Dedifferentiated amniotic fluid mesenchymal stem cell (primary cell): ENCODE measurements around the gene HIVEP3.

Experiments
- DNase-seq: peaks from one replicate; pipeline ENCODE4 v3.0.0-alpha.2; 2016; ENCODE audit errors: extremely low spot score

The HIVEP3 gene

DNA sequence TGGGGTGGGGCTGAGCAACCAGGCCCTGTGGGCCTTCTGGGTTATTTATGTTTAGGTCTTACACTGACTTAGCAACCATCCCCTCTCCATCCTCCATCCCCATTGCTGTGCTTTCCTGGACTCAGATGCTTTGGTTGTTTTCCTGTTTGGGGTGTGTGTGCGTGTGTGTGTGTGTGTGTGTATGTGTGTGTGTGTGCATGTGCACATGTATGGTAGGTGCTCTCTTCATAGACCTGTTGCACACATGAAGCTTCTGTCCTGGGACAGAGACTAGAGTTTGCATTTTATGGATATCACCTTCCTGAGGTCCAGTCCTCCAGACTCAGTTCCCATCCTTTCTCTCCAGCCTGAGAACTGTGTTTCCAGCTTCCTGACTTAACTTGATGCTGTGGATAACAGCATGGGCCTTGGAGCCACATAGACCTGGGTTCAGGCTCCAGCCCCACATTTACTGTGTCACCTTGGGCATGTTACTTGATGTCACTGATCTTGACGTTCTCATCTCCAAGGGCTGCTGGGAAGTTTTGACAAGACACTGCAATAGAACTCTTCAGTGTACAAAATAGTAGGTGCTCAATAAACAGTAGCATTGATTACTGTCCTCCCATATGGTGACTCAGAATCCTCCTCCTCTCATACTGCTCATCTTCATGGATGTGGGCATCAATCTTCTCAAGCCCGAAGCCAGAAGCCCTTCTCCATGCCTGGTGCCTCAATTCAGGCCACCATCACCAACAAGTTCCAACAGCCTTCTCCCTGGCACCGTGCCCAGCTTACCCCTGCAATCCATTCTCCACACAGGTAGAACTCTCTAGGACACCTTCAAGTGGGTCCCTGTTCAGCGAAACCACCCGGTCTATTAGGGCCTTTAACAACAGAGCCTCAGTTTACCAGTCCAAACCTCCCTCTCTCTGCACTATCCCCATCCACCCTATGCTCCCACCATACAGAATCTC lies 252.5 kb downstream of the HIVEP3 start:
- DNase-seq = no peak

DNA sequence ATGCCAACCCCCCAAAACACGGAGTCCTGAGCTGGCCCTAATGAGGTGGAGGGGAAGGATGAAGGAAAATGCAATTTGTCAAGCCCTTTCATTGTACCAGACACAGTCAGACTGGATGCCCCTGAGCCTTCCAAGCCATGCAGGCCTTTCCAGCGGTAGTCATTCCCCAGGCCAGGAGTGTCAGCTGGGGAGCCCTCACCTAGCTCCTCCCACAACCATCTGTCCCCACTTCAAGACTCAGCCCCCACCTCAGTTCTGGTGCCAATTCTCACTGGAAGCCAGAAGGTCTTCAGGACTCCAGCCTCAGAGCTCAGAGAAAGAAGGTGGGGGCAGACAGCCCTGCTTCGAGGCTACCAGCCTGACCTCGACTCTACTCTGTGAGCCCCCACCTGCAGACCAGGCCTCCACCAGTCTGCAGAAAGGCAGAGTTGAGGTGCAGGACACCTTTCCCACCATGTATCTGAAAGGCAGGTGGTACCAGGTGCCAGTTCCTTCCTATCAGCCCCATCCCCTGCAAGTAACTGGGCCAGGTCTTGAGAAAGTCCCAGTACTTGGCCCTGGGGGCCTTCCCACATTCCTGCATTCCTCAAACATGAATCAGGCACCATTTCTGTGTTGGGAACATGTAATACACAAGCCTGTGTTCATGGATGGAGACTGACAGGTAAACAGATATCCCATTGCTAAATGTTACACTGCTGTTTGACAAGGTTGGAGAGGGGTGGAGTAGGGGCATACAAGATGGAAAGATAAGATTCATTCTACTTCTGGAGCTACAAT lies 253.7 kb downstream of the HIVEP3 start:
- no peak for DNase-seq

DNA sequence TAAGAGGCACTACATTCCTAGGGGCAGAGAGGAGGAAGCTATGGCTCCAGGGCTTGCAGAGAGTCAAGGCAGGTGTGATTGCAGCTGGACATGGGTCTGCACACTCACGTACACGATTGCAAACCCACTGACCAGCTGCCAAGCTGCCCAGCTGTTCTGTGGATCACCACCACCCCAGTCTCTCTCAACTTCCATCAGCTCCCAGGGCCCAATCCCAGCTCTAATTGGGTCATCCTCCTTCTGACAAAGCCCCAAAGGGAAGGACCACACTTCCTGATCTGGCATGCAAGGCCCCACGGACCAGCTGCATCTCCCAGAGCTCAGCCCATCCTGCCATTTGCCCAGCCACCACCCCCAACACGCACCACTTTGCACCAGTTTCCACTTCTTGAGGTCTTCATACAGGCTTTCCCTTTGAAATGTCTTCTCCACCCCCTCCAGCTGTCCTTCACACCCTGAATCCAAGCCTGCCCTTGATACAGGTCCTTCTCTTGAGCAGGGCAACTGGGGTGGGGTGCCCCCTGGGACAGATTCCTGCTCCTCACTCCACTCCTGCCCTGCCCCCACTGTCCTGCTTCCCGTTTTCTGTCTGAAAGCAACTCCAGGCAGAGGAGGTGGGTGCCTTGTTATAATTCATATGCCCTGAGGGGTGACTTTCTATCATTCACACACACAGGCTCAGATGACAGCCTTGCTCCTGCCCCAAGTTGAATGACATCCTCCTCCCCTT lies 254.9 kb downstream of the HIVEP3 start:
- no peak for DNase-seq

DNA sequence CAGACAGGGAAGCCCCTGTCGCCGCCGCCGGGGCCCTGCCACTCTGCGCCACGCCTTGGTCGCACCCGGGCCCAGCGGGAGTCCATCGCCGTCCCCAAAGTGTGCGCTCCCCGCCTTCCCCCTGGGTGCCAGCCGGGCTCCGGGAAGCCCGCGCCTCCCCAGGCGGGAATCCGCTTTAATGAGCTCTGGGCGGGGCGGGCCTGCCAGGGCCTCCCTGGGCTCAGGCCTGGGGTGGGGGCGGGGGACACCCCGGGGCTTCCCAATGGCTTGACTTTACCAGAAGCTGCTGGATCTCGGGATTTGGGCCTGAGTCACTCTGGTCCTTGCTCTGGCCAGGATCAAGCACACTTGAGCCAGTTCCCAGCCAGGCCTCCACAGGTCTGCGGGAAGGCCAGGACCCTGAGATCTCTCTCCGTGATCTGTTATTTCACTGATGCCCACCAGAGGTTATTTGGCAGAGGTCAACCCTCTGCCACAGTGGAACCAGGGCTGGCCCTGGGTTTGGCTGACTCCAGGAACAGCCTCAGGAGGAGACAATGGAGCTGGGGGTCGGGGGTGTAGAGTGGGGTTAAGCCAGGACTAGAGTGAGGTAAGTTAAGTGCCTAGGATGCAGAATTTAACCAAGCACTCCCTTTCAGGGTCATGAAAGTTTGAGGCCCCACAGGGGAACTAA lies 255.8 kb downstream of the HIVEP3 start:
- DNase-seq = peak; percentile 34

DNA sequence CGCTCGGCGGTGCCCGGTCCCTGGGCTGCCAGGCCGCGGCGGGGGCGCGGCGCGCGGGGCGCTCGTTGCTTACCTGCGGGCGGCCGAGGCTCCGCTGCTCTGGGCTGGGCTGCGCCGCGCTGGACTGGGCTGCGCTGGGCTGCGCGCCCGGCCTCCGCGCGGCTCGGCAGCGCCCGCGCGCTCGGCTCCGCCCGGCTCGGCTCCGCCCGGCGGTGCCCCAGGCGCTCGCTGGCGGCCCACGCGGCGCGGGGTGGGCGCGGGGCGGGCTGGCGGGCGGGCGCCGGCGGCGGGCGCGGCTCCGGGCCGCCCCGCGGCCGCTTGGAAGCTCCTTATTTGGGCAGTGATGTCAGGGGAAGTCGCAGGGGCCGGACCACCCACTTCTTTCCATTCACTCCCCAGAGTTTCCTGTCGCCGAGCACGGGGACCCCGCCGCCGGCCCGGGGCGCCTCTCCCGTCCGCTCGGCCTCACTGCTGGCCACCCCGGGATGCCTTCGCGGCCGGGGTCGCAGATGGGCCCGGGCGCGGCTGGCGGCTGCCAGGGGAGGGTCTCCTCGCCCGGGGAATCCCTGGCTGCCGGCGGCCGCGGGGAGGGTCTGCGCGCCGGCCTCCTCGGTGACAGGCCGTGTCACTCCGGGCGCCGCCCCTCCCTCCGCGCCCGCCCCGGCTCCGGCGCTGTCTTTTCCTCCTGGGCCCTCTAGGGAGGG lies 256.5 kb downstream of the HIVEP3 start:
- DNase-seq = peak; percentile 46

DNA sequence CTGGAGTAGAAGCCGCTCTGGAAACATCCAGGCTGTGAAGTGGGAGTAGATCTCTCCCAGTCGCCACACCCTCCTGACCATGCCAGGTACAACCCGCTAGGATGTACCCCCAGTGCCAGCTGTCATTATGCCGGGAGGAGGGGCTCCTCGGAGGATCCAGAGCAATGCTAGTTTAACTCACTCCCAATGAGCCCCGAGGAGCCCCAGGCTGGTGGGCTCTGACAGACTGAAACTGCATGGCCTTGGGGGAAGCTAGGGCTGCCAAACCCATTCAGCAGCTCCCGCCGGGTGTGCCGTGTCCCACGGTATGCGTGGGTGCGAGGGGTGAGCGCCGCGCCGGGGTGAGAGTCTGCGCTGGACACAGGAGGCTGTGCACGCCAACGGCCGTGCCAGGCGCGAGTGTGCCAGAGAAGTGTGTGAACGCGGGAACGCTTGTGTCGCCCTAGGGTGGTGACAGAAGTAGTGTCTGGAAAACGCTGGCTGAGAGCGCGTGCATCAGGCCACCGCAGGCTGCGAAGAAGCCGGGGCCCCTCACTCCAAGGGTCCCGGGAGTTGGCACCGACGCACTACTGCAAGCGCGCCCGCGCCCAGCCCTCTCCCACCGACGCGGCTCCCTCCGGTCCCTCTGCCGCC lies 257.2 kb downstream of the HIVEP3 start:
- DNase-seq = no peak

DNA sequence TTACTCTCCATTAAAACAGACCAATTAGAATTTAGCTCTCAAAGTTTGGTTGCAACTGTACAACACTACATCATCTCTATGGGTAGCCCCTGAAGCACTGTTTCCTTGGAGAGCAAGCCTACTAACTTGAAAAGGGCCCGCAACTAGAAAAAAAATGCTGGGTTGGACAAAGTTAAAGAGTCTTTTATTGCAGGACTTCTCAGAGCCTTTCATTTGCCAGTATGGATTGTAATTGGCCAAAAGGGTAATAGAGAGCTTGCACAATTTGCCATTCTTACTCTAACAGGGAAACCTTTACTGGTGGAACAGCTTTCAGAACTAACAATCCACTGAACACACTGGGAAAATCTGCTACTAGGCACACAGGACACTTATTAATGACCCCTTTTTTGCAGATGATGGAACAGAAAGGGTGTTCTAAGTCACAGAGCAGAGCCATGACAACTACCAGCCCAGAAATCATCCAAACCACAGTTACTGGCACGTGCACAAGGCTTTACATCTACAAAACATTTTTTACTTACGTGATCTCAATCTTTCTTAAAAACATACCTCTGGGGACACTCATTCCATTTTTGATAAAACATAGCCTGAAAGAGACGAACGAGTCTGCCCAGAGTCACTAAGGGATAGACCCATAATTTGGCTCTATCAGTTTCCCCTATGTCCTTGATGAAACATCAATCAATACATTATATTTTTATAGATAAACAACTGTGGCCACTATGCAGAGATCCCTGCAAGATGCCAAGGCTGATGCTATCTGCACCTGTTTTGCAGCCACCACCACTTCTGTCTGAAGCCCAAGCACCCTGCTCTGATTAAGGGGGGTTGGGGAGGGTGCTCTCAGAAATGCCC lies 257.9 kb downstream of the HIVEP3 start:
- no peak for DNase-seq

DNA sequence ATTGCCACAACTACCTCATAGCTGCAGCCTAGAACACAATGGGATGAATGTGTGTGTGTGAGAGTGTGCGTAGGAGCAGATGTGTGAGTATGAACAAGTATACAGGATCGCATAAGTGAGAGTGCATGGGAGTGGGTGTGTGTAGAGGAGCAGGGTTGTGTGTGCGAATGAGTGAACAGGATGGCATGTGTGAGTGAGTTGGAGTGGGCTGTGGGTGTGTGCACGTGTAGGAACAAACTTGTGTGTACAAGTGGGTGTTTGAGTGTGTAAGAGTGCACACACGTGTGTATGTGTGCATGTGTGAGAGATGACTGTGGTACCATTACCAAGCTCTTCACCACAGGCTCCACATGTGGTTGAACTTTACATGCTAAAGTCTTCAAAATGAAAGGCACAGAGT lies 258.8 kb downstream of the HIVEP3 start:
- DNase-seq = no peak

DNA sequence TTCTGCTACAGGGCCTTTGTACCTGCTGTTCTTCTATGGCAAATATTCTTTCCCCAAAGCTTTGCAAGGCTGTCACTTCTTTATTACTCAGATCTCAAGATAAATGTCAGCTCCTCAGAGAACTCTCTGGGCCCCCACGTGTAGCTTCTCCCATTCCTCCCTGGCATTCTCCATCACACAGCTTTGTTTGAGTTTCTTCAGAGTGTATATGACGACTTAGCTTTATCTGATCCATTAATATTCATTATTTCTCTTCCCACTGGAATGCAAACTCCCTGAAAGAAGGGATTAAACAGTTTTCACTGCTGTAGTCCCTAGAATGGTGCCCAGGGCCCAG lies 259.6 kb downstream of the HIVEP3 start:
- DNase-seq = no peak

DNA sequence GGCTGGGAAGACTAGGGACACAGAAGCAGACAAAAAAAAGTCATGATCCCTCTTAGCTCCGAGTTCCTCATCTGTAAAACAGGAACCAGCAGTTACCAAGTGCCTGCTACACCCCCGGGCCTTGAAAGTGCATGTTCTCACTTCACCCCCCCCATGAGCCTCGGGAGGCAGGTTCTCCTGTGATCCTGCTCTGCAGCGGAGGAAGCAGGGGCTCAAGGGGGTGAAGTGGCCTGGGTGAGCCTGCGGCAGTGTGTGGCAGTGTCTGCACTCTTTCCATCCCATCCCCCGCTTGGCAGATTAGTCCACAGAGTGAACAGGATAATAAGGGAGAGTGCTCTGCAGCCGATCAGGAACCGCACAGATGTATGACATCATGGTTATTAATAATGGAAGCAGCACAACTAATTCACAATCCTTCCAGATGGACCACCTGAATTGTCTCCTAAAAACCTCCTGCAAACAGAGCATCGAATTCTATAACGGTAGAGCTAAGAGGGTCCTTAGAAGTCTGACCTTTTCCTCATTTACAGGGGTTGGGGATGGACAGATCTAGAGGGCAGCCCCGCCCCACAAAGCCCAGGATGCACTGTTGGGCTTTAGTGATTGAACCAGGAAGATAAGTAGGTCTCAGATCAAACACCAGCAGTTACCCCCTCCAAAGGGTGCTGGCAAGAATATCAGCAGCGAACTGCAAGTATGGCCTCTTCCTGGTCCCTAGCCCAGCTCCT lies 260.1 kb downstream of the HIVEP3 start:
- DNase-seq = no peak

DNA sequence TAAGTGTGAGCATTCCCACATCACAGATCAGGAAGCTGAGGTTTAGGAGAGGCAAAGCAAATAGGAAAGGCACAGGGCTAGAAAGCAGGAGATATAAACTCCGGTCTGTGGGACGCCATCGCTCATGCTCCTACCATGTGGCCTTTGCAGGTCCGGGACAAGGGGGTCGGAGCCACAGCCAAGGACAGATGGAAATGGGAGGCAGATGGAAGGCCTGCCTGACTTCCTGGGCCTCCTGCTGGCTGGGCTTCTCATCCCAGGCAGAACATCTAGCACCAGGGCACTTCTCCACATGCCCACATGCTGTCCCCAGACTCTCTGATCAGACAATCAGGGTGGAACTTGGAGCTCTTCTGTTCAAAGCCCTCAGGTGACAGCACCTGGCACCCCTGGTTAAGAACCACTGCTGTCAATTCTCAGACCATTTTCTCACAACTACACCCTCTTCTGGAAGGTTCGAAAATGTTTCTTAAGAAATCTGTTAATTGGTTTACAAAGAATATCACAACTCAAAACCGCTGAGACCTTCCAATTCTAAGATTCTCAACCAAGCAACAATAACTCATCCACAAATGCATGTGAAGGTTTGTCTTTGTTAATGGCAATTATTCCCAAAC lies 260.9 kb downstream of the HIVEP3 start:
- DNase-seq = no peak

DNA sequence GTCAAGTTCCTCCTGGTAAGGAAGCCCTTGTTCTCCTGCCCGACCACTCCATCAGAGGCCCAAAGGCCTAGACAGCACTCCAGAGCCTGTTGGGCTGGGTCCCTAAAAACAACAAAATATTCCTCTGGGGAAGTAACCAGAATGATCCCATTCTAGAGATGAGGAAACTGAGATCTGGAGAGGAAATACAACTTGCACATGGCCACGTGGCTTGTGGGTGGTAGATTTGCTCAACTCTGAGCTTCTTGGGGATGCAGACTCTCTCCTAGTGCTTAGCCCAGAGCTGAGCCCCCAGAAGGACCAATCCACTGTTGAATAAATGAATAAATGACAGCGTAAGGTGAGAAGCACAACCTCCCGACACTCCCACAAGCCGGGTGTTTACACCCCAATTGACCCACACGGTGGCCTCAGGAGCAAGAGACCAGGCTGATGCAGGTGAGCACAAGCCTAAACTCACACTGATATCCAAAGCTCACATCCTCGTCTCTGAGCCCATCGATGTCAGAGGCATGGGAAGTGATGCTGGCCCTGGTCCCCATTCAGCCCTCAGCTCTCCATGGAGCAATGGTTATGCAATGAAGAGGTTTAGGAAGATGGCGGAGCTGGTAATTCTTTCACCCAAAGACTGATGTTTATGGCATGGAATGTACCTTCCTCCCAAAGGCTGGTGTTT lies 261.8 kb downstream of the HIVEP3 start:
- DNase-seq = no peak

DNA sequence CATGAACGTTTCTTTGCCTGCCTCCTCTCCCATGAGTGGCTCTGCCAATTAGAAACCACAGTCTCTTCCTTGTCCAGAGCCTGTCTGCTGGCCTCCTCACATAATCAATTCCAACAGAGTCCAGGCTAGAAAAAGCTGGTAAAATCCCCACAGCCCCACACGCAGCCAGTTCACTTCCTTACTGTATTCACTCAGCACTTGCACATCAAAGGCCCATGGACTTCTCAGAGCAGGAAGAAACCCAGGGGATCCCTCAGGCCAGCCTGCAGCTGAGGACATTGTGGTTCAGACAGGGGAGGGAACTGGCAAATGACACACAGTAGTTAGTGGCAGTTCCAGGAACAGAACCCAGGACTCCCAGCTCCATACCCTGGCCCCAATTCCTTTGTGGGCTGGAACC lies 262.7 kb downstream of the HIVEP3 start:
- no peak for DNase-seq

DNA sequence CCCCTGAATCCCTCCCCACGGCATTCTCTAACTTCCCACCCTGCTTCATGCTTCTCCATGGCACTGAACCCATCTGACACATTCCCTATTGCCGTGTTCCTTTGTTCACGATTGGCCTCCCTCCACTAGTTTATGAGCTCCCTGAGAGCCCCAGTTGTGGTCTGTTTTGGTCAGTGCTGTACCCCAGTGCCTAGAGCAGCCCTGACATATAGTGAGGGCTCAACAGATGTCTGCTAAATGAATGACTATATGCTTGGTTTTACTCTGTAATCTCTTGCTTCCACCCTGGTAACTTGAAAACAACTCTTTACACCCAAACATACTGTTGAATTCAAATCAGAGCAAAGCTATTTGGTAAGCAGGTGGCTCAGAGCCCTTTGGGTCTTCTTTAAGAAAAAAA lies 263.1 kb downstream of the HIVEP3 start:
- no peak for DNase-seq

DNA sequence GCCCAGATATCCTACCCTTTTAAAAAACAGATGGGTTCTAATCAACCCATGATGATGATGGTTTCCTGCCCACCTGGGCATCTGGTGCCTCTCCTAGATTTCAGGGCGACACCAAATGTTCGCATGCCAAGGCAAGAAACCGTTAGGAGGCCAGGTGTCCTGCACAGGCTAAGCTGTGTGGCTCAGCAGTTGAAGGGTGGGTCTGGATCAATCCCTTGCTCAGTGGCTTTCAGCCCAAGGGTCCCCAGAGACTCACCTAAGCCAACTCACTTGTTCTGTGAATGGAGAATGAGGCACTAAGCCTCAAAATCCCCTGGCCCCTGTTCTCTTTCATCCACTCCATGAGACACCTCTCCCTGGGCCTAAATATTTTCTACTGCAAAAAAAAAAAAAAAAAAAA lies 265.1 kb downstream of the HIVEP3 start:
- DNase-seq = no peak

DNA sequence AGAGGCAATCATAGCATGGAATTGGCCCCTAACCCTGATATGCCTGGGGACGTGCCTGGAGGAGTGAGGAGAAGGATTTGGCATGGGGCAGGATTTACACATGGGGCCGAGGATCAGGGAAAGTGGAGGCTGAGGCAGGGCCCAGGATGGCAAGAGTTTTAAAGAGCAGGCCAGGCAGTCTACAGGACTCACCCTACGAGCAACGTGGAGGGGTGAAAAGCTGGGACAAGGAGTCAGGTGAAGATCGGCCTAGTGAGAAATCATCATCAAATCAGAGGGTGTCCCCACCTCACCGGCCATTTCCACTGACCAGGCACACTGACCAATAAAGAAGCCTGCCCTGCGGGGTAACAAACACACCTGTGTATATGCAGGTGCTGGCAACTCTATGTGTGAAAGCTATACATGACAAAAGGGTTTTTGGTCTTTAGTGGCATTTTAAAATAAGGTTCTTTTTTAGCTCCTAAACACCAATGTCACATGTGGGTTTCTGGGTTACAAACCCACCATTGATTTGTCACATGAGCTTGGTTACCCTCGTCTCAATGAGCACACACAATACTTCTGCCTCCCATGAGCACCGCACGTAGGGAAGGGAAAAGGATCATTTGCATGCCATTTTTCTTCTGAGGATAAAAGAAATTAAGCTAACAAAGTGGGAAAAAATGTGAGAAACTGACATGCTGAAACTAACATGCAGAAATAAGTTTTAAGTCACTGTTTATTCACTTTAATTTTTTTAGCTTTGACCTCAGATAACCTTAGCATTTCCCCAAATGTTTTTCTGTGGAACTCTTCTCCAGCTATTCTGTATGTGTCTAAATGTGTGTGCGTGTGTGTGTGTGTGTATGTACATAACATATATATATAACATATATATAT lies 266.1 kb downstream of the HIVEP3 start:
- DNase-seq = no peak
